Transverse colon (tissue), 4 donors: ENCODE results near the gene NPAS3. TPM values are rescaled to one million over a fixed set of nuclear protein-coding genes. Genes with fewer than 3 reads are reported as not detected.

Experiments used
- DNase-seq: peaks from one replicate; pipeline ENCODE4 v3.0.0-alpha.2; 2019
- H3K27ac ChIP-seq, 4 donors: fragments of 200-600 bp; sonication (generic); 2 replicates each; pipeline ENCODE4 v1.5.1; 2016 to 2018; ENCODE audit warnings: inconsistent platforms in 4 of 4
- H3K27me3 ChIP-seq: fragments of 200-600 bp; sonication (generic); 2 replicates; pipeline ENCODE4 v1.5.1; 2017; ENCODE audit warnings: inconsistent platforms
- H3K36me3 ChIP-seq, 4 donors: fragments of 200-600 bp; sonication (generic); 2 replicates each; pipeline ENCODE4 v1.5.1; 2017 to 2019; ENCODE audit warnings: inconsistent platforms in 4 of 4
- H3K4me1 ChIP-seq, 4 donors: fragments of 200-600 bp; sonication (generic); 2 replicates each; pipeline ENCODE4 v1.5.1; 2017 to 2020; ENCODE audit warnings: inconsistent platforms in 4 of 4
- H3K4me3 ChIP-seq, 4 donors: fragments of 200-600 bp; sonication (generic); 1 replicate in 1 of 4; 2 replicates in 3 of 4; pipeline versions ENCODE4 v1.5.1 to v1.6.1; 2017 to 2019; ENCODE audit warnings: inconsistent platforms in 4 of 4
- H3K9me3 ChIP-seq, 2 donors: fragments of 200-600 bp; sonication (generic); 2 replicates each; pipeline ENCODE4 v1.5.1; 2017 to 2019; ENCODE audit warnings: inconsistent platforms in 2 of 2
- EP300 ChIP-seq: sonication (generic); formaldehyde crosslinking; IDR thresholded peaks from one replicate; pipeline ENCODE4 v1.6.1; 2017; ENCODE audit warnings: antibody characterized with exemption, low read depth
- POLR2A ChIP-seq: fragments of 450-650 bp; IDR thresholded peaks from one replicate; pipeline ENCODE4 v1.6.1; 2016; ENCODE audit warnings: antibody characterized with exemption, mild to moderate bottlenecking, moderate library complexity
- POLR2AphosphoS5 ChIP-seq, 3 donors: sonication (generic); formaldehyde crosslinking; IDR thresholded peaks; one replicate each; pipeline ENCODE4 v1.6.1; 2016; ENCODE audit warnings: antibody characterized with exemption in 3 of 3
- WGBS, 2 donors: methylation state at CpG; one replicate each; pipeline ENCODE4 v1.1.5; 2018; ENCODE audit warnings: low coverage in 1 of 2; 5-methylcytosine and 5-hydroxymethylcytosine counted together
- in situ Hi-C, 4 donors: fragments of 200-750 bp; cut with MboI; loops; one replicate each; pipeline versions ENCODE4 v1.15.0 to v1.15.1; 2017; ENCODE audit warnings: low sequenced_read_pairs in 3 of 4, low pct_ligation_motif_present in 1 of 4, low pct_unique_long_range_greater_than_20kb in 1 of 4
- intact Hi-C: fragments of 100-400 bp; cut with DNase I; formaldehyde crosslinking; loops from one replicate; pipeline ENCODE4 v1.15.1; 2023; ENCODE audit warnings: low total_unique reads
- total RNA-seq, 4 donors: library from RNA; depleted of rRNA; stranded (reverse); fragments of >200 nt; gene quantifications; one replicate each; pipeline ENCODE4 v1.1.0, GENCODE V29; 2016
- TF ChIP-seq, protein P1 (sequence below), 5 experiments: fragments of 200-600 bp in 3 of 5; fragments of 450-650 bp in 2 of 5; sonication (generic) in 3 of 5; IDR thresholded peaks; 1 replicate in 2 of 5; 2 replicates in 3 of 5; pipeline ENCODE4 v1.5.1; 2016 to 2017; ENCODE audit warnings: antibody characterized with exemption in 5 of 5, inconsistent platforms in 3 of 5, mild to moderate bottlenecking in 2 of 5, moderate library complexity in 1 of 5

NPAS3 gene
- total RNA-seq, 4 donors from 2014 or later: 0.96 to 6.4 (median 1.8) TPM

DNA sequence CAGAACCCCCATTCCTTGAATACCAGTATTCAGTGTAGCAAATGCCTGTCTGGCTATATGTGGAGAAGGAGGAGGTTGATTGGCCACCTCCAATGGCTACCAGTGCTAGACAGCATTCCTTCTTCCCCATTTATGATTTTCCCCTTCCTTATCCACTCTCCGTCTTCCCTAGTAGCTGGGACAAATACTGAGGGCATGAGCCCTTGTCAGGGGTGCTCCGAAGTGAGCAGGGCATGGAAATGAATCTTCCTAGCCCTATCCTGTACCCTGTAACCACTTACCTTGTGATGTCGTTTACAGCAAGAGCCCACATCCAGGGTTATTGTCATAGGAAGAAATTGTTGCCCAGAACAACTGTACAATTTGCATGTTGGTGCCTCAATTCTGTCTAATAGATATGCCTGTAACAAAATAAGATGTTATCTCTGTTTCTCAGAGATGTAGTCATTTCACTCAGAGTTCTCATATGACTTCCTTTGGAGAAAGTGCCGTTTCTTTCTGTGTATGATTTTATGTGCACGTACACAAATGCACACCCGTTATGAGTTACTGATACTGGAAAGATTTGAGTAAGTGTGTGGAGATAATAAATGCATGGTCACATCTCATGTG lies 588.5 kb downstream of the NPAS3 start:
- Histone ChIP-seq H3K4me3 (no peak overlapping the region), H3K9me3 (no peaks in the 10 kb centered on the region), H3K4me1 (no peaks in the 10 kb centered on the region), H3K27me3 (no peaks in the 10 kb centered on the region), H3K36me3 (no peaks in the 10 kb centered on the region), H3K27ac (no peak overlapping the region)
- WGBS, 2 donors: 65 to 79% methylated on average over 4 to 6 of the region's 6 CpGs
- intact Hi-C loops: no loop called here
- TF ChIP-seq, protein P1, sequence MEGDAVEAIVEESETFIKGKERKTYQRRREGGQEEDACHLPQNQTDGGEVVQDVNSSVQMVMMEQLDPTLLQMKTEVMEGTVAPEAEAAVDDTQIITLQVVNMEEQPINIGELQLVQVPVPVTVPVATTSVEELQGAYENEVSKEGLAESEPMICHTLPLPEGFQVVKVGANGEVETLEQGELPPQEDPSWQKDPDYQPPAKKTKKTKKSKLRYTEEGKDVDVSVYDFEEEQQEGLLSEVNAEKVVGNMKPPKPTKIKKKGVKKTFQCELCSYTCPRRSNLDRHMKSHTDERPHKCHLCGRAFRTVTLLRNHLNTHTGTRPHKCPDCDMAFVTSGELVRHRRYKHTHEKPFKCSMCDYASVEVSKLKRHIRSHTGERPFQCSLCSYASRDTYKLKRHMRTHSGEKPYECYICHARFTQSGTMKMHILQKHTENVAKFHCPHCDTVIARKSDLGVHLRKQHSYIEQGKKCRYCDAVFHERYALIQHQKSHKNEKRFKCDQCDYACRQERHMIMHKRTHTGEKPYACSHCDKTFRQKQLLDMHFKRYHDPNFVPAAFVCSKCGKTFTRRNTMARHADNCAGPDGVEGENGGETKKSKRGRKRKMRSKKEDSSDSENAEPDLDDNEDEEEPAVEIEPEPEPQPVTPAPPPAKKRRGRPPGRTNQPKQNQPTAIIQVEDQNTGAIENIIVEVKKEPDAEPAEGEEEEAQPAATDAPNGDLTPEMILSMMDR (IDR thresholded peaks at IDR 0.05): no peak
- in situ Hi-C loops: no loop called here
- no peak for DNase-seq

DNA sequence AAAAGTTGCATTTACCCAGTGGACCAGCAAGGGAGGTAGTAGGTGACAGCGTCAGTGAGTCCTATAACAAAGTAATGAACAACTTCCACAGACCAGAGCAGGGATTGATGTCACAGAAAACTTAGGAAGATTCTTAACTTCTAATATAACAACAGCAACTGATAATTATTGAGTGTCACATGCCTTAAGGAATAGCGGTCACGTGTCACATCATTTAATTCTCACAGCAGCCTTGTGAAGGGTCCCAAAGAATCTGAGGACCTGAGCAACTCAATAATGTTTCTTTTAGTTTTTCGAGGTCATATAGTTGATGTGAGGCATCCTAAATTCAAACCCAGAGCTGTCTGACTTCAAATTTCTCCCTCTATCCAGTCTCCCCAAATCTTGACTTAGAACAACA lies 590.0 kb downstream of the NPAS3 start:
- in situ Hi-C loops: no loop called here
- intact Hi-C loops: no loop called here
- no peak for DNase-seq
- no peaks in the 10 kb centered on the region for H3K27me3 ChIP-seq
- no peak overlapping the region for H3K27ac ChIP-seq
- no peak overlapping the region for H3K4me3 ChIP-seq
- 83 to 88% methylated on average over 4 of the region's 4 CpGs for WGBS, 2 donors
- no peaks in the 10 kb centered on the region for H3K4me1 ChIP-seq
- no peaks in the 10 kb centered on the region for H3K36me3 ChIP-seq
- TF ChIP-seq EP300 (no peak), POLR2AphosphoS5 (IDR thresholded peaks at IDR 0.05) (no peak), POLR2A (no peak)
- no peaks in the 10 kb centered on the region for H3K9me3 ChIP-seq

DNA sequence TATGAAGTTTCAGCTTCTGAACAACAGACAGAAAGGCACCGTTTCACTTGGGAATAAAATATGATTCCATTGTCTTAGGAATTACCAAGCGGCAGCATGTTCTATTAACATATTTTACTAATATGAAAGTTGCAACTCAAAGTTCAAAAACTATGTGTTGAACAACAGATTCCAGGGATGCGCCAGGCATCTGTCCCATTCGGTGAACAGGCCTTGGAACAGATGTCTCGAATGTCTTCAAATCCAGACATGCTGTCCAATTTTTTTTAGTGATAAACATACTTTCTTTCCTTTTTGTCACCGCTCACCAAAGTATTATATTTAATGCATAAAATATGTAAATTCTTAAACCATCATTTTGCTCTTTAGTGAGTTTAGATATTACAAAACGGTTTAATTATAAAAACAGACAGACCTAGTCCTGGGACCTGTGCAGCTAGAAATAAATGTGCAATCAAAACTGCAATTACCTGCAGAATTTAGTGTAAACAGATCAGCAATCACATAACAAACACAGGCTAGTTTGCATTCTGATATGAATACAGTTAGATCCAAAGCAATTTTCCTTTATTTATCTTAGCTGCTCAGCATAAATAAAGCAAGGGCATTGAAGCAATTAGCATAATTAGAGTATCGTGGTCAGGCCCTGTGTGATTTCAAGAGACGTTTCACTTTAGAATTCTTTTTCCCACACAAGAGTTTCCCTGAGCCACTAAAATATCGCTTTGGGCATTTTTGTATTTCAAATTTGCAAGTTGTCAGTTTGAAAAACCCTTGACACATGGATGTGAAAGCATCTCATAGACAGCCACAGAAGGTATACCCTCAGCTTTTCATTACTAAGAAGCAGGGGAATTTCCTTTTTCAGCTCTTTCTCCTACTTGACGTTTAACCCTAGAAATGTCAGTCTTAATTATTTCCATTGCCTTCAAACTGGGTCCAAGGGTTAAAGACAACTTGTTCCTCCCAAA lies 591.4 kb downstream of the NPAS3 start:
- Histone ChIP-seq H3K4me1 (peaks cover 0 to 7% (median 0%) of the 10 kb centered on the region in 4 donors), H3K27me3 (no peaks in the 10 kb centered on the region), H3K27ac (no peak overlapping the region), H3K36me3 (no peaks in the 10 kb centered on the region), H3K9me3 (no peaks in the 10 kb centered on the region), H3K4me3 (no peak overlapping the region)
- in situ Hi-C loops: no loop called here
- intact Hi-C loops: no loop called here
- no peak for DNase-seq
- 75 to 81% methylated on average over 11 of the region's 11 CpGs for WGBS, 2 donors
- TF ChIP-seq POLR2AphosphoS5 (IDR thresholded peaks at IDR 0.05): no peak
- TF ChIP-seq EP300: no peak
- TF ChIP-seq, protein P1 (IDR thresholded peaks at IDR 0.05): no peak
- TF ChIP-seq POLR2A: no peak

DNA sequence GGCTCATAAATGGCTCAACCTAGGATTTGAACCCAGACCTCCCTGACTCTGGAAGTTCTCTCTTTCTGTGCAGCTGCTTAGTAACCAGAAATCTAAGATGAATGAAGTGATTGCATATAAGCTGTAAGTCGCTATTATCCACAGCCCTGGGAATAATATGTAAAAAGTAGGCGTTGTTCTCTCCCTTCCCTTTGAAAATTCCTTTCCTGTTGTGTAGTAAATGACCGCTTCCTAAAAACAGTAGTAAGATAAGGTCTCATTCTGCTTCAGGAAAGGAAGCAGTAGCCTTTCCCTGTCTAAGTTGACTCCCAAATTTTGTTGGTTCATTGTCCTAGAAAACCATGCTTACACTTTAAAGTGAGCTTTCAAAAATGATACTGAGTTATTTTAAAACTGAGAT lies 593.9 kb downstream of the NPAS3 start:
- in situ Hi-C loops (no loop called here), intact Hi-C loops (no loop called here)
- DNase-seq: no peak
- no peak overlapping the region for H3K4me3 ChIP-seq
- no peaks in the 10 kb centered on the region for H3K27me3 ChIP-seq
- H3K9me3 ChIP-seq: no peaks in the 10 kb centered on the region
- 58 to 66% methylated on average over 3 of the region's 3 CpGs for WGBS, 2 donors
- peaks cover 0 to 7% (median 0%) of the 10 kb centered on the region in 4 donors for H3K4me1 ChIP-seq
- H3K36me3 ChIP-seq: no peaks in the 10 kb centered on the region
- TF ChIP-seq, protein P1 (IDR thresholded peaks at IDR 0.05): no peak
- no peak for TF ChIP-seq POLR2A
- TF ChIP-seq POLR2AphosphoS5 (IDR thresholded peaks at IDR 0.05): no peak
- no peak for TF ChIP-seq EP300
- H3K27ac ChIP-seq: no peak overlapping the region
